Pancreas (tissue), 10 donors: ENCODE results near the gene LSM3. TPM values are rescaled to one million over a fixed set of nuclear protein-coding genes. Genes with fewer than 3 reads are reported as not detected.

ENCODE experiments used
- ATAC-seq, 4 donors: fragments of 200-7000 bp; cut with Tn5 transposase; one replicate each; pipeline versions ENCODE4 v1.8.0 to v1.9.1; 2020; ENCODE audit warnings: mild to moderate bottlenecking in 4 of 4, moderate library complexity in 4 of 4
- DNase-seq, 6 donors: peaks; one replicate each; pipeline ENCODE4 v3.0.0-alpha.2; 2020
- FAIRE-seq: peaks from 2 replicates; lab custom pipeline; 2012; peaks lifted over from hg19 to GRCh38; lab: Jason Lieb, UNC
- H3K27ac ChIP-seq, 4 donors: fragments of 200-600 bp; sonication (generic); 1 replicate in 3 of 4; 2 replicates in 1 of 4; pipeline versions ENCODE4 v1.5.0 to v1.8.0; 2020
- H3K27me3 ChIP-seq, 4 donors: fragments of 200-600 bp; one replicate each; pipeline ENCODE4 v1.8.0; 2021
- H3K36me3 ChIP-seq, 3 donors: fragments of 200-600 bp; sonication (generic) in 1 of 3; one replicate each; pipeline versions ENCODE4 v1.5.0 to v1.8.0; 2020 to 2021
- H3K4me1 ChIP-seq, 3 donors: fragments of 200-600 bp; one replicate each; pipeline ENCODE4 v1.8.0; 2021
- H3K4me3 ChIP-seq, 4 donors: fragments of 200-600 bp; sonication (generic) in 2 of 4; one replicate each; pipeline versions ENCODE4 v1.5.0 to v1.8.0; 2020 to 2021
- H3K9me3 ChIP-seq, 4 donors: fragments of 200-600 bp; one replicate each; pipeline ENCODE4 v1.8.0; 2021
- WGBS, 2 donors: extraction: QIAGEN DNeasy Blood & Tissue Kit; methylation state at CpG; one replicate each; pipeline ENCODE4 v1.1.7; 2013; 5-methylcytosine and 5-hydroxymethylcytosine counted together
- intact Hi-C, 3 donors: fragments of 100-400 bp; cut with DNase I; formaldehyde crosslinking; loops; one replicate each; pipeline versions ENCODE4 v1.11.1 to v1.14.2; 2022
- polyA plus RNA-seq, 2 donors: library from polyadenylated mRNA; stranded (reverse); fragments of 200-250 nt; gene quantifications; one replicate each; pipeline ENCODE4 v1.2.3, GENCODE V29; 2013
- total RNA-seq, 6 donors: library from RNA; stranded (reverse); fragmentation: NEBNext Ultra II Directional in 4 of 6; extraction: Animal tissue kit (Norgen Biotek cat#: 25700) in 4 of 6; gene quantifications; one replicate each; pipeline versions ENCODE4 v1.2.1 to v1.2.4, GENCODE V29; 2021 to 2023
- TF ChIP-seq, protein P1 (sequence below), 4 donors: fragments of 200-600 bp; sonication (generic) in 3 of 4; IDR thresholded peaks; one replicate each; pipeline versions ENCODE4 v1.5.0 to v1.8.0; 2021; ENCODE audit warnings: antibody characterized with exemption in 4 of 4
- donor health status: healthy with polysubstance abuse.
- donor health status: DM: no; HTN: no; CAD: no; lungs with moderate emphysema.
- donor health status: DM: no; HTN: no; CAD: no.
- donor health status: control.
- donor health status: control.
- donor health status: Bipolar disorder and iron deficiency.
- donor health status: DM: yes; HTN: yes; CAD: no.
- donor health status: DM: no; HTN: no; CAD: no.
- donor health status: DM: no; HTN: no; CAD: no.
- donor health status: DM: yes; HTN: yes; CAD: no.

The LSM3 gene
- total and polyA plus RNA-seq, 8 donors = 3.2 to 7.9 (median 4.3) TPM

DNA sequence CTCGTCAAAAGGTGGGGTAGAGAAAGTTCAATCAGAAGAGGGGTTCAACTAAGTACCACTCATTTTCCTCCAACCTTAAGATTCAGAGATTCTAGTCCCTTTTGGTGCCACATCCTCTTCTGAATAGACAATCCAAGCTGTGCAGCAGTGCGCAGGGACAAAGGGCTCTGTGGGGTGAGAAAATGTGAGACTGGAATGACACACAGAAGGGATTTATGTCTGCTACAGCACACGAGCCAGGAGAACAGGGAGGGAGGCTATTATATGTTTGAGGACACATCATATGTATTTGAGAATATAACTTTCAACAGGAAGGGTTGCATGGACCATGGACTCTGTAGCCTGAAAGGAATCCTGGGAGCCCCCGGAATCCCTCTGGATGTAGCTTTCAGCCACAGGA is 33.0 kb downstream of the LSM3 start:
- WGBS, 2 donors = 49 to 54% methylated on average over 4 of the region's 4 CpGs
- no peak overlapping the region for H3K4me3 ChIP-seq
- no peaks in the 10 kb centered on the region for H3K36me3 ChIP-seq
- intact Hi-C loops = no loop called here
- no peak overlapping the region for H3K27ac ChIP-seq
- no peaks in the 10 kb centered on the region for H3K9me3 ChIP-seq
- DNase-seq = no peak
- H3K27me3 ChIP-seq = no peaks in the 10 kb centered on the region
- no peak for FAIRE-seq
- ATAC-seq = no peak
- TF ChIP-seq, protein P1, sequence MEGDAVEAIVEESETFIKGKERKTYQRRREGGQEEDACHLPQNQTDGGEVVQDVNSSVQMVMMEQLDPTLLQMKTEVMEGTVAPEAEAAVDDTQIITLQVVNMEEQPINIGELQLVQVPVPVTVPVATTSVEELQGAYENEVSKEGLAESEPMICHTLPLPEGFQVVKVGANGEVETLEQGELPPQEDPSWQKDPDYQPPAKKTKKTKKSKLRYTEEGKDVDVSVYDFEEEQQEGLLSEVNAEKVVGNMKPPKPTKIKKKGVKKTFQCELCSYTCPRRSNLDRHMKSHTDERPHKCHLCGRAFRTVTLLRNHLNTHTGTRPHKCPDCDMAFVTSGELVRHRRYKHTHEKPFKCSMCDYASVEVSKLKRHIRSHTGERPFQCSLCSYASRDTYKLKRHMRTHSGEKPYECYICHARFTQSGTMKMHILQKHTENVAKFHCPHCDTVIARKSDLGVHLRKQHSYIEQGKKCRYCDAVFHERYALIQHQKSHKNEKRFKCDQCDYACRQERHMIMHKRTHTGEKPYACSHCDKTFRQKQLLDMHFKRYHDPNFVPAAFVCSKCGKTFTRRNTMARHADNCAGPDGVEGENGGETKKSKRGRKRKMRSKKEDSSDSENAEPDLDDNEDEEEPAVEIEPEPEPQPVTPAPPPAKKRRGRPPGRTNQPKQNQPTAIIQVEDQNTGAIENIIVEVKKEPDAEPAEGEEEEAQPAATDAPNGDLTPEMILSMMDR (IDR thresholded peaks at IDR 0.05) = no peak
- no peaks in the 10 kb centered on the region for H3K4me1 ChIP-seq

DNA sequence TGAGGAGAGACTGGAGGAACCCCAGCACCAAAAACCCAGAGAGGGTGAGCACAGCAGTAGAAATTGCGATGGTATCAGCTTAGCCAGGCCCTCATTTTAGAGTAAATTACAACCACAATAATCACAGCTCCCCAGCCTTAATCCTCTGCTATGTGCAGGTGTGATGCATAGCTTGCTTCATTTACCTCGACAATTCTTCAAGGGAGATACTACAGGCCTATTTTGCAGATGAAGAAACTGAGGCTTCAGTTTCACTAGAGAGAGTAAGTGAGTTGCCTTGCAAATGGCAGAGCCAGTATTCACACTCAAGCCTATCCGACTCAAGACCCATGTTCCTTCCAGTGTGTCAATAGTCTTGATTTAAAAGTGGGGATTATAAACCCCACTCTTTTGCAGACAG is 33.4 kb downstream of the LSM3 start:
- no peaks in the 10 kb centered on the region for H3K9me3 ChIP-seq
- H3K27ac ChIP-seq = no peak overlapping the region
- 61 to 80% methylated on average over 3 of the region's 3 CpGs for WGBS, 2 donors

DNA sequence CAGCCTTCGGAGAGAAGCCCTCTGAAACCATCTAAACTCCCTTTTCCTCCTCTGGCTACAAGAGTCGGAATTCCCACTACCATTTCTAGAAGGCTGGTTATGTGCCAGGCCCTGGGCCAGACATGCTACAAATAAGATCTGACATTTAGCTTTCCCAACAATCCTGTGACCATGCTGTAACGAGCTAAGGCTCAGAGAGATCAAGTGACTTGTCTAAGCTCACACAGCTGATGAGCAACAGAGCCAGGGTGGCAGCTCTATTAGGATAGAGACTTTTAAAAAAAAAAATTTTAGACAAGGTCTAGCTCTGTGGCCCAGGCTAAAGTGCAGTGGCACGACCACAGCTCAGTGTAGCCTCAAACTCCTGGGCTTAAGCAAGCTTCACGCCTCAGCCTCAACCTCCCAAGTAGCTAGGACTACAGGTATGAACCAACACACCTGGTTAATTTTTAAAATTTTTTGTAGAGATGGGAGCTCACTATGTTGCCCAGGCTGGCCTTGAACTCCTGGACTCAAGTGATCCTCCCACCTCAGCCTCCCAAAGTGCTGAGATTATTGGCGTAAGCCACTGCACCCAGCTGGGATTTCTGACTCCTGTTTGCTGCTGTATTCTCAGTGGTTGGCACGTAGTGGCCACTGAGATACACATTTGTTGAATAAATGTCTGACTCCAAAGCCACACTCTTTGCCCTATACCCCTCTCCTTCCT is 34.6 kb downstream of the LSM3 start:
- H3K36me3 ChIP-seq = no peaks in the 10 kb centered on the region
- no peak overlapping the region for H3K27ac ChIP-seq
- no peak overlapping the region for H3K4me3 ChIP-seq
- no peak for FAIRE-seq
- H3K9me3 ChIP-seq = no peaks in the 10 kb centered on the region
- H3K4me1 ChIP-seq = no peaks in the 10 kb centered on the region
- 74 to 89% methylated on average over 7 of the region's 7 CpGs for WGBS, 2 donors
- no peak for DNase-seq
- no peaks in the 10 kb centered on the region for H3K27me3 ChIP-seq
- no peak for ATAC-seq
- intact Hi-C loops = no loop called here
- TF ChIP-seq, protein P1 (IDR thresholded peaks at IDR 0.05) = no peak

More for the DNA sequence above, 33.4 kb downstream of the LSM3 start:
- intact Hi-C loops = no loop called here
- TF ChIP-seq, protein P1 (IDR thresholded peaks at IDR 0.05) = no peak
- no peak for ATAC-seq
- Histone ChIP-seq H3K36me3 (no peaks in the 10 kb centered on the region), H3K4me1 (no peaks in the 10 kb centered on the region), H3K27me3 (no peaks in the 10 kb centered on the region), H3K4me3 (no peak overlapping the region)
- no peak for FAIRE-seq
- DNase-seq = no peak

DNA sequence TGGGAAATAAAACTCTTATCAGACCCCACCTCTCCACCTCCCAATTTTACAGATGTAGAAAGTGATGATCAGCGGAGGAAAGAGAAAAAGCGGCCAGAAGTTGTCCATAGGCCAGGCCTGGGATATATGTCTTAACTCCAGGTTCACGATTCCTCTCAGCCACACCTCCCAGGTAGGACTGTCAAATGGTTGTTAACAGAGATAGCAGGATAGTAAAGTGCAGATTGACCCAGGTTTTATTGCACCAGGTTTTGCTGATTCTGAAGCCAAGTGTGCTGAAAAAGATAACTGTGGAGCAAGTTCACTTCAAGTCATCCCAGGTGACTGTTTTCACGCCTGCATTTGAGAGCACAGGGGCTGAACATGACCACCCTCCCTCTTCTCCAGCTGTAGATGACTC is 36.1 kb downstream of the LSM3 start:
- FAIRE-seq = no peak
- Histone ChIP-seq H3K4me3 (no peak overlapping the region), H3K27me3 (no peaks in the 10 kb centered on the region), H3K9me3 (no peaks in the 10 kb centered on the region), H3K36me3 (no peaks in the 10 kb centered on the region), H3K27ac (no peak overlapping the region), H3K4me1 (no peaks in the 10 kb centered on the region)
- no peak for DNase-seq
- intact Hi-C loops = no loop called here
- WGBS, 2 donors = 86 to 91% methylated on average over 4 of the region's 4 CpGs
- TF ChIP-seq, protein P1 (IDR thresholded peaks at IDR 0.05) = no peak
- no peak for ATAC-seq
